Gastrocnemius medialis (tissue), 4 donors: ENCODE results near the gene POR.
"Not testable (repeated sequence)": the region's sequence is repeated elsewhere in the genome, so short reads cannot be mapped to it uniquely, and the experiment has no call there.

Source experiments
- CTCF ChIP-seq, 5 experiments: fragments of 450-650 bp in 3 of 5; fragments of 200-600 bp in 2 of 5; sonication (generic) in 2 of 5; IDR thresholded peaks in 4 of 5; conservative IDR thresholded peaks in 1 of 5; 1 replicate in 4 of 5; 2 replicates in 1 of 5; pipeline ENCODE4 v1.5.1; 2016 to 2019; ENCODE audit warnings: antibody characterized with exemption in 5 of 5, mild to moderate bottlenecking in 3 of 5, moderate library complexity in 3 of 5
- POLR2A ChIP-seq, 2 donors: fragments of 450-650 bp; IDR thresholded peaks; one replicate each; pipeline ENCODE4 v1.6.1; 2017; ENCODE audit warnings: antibody characterized with exemption in 2 of 2, mild to moderate bottlenecking in 2 of 2, moderate library complexity in 2 of 2

DNA sequence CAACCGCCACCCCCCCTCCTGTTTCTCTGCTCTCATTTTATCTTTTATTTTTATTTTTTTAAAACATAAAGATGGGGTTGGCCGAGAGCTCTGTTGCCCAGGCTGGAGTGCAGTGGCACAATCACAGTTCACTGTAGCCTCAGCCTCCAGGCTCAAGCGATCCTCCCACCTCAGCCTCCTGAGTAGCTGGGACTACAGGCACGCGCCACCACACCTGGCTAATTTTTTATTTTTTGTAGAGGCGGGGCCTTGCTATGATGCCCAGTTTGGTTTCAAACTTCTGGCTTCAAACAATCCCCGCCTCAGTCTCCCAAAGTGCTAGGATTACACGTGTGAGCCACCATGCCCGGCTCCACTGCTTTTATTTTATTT, 7.3 kb upstream of the POR start:
- TF ChIP-seq CTCF (IDR thresholded peaks at IDR 0.05 in 4 of 5, conservative IDR thresholded peaks at IDR 0.05 in 1 of 5); POLR2A (IDR thresholded peaks at IDR 0.05): not testable (repeated sequence)
